Measurements from ENCODE around the gene GYPB. TPM values are rescaled to one million over a fixed set of nuclear protein-coding genes. Genes with fewer than 3 reads are reported as not detected.
A peak's percentile ranks its signal among the peaks of the same experiment; 100 is the strongest.
"Not testable (repeated sequence)": the region's sequence is repeated elsewhere in the genome, so short reads cannot be mapped to it uniquely, and the experiment has no call there.

GYPB gene
- total RNA-seq, 2 donors from 2014 or later: not detected

- H3K9me3 Mint-ChIP-seq; H3K4me3 Mint-ChIP-seq; DNase-seq (ENCODE audit: low spot score); H3K27me3 Mint-ChIP-seq; H3K4me1 Mint-ChIP-seq (ENCODE audit: low read depth in 2 of 2); H3K27ac Mint-ChIP-seq; H3K36me3 Mint-ChIP-seq; ATAC-seq: not testable (repeated sequence)
Observed at GRCh38 chr4:144024399-144025053, 5.3 kb upstream of the GYPB start.

- not testable (repeated sequence) for H3K9me3 Mint-ChIP-seq; DNase-seq (ENCODE audit: low spot score); H3K4me3 Mint-ChIP-seq; H3K36me3 Mint-ChIP-seq; H3K27ac Mint-ChIP-seq; H3K4me1 Mint-ChIP-seq (ENCODE audit: low read depth in 2 of 2); H3K27me3 Mint-ChIP-seq; ATAC-seq
Observed at GRCh38 chr4:144022772-144023400, 3.7 kb upstream of the GYPB start.

GRCh38 chr4:144021336-144021990, 2.3 kb upstream of the GYPB start:
- not testable (repeated sequence) for H3K36me3 Mint-ChIP-seq; H3K4me1 Mint-ChIP-seq (ENCODE audit: low read depth in 2 of 2); H3K27me3 Mint-ChIP-seq; H3K4me3 Mint-ChIP-seq; DNase-seq (ENCODE audit: low spot score); H3K9me3 Mint-ChIP-seq; ATAC-seq; H3K27ac Mint-ChIP-seq

GRCh38 chr4:144018223-144019000, 768 bp downstream of the GYPB start:
- not testable (repeated sequence) for H3K27me3 Mint-ChIP-seq; H3K36me3 Mint-ChIP-seq; H3K9me3 Mint-ChIP-seq; H3K27ac Mint-ChIP-seq; ATAC-seq; H3K4me1 Mint-ChIP-seq (ENCODE audit: low read depth in 2 of 2); H3K4me3 Mint-ChIP-seq; DNase-seq (ENCODE audit: low spot score)

DNA sequence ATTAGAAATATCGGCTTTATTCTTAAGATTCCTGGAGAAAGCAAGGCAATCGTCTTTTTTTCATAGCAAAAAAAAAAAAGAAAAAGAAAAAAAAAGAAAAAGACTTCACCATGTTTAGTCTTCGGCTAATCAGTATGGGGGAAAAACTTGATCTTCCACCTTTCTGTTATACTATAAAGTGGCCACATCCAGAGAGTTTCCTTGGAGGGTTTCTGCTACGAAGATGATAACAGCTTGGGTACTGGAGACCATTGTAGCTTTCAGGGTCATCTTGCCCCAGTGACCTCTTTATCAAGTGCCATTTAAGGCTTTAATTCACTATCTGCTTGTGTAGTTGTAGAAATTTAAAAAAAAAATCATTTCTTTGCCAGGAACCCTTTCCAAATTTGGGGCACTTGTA, 1.9 kb downstream of the GYPB start:
- H3K27me3 Mint-ChIP-seq; H3K36me3 Mint-ChIP-seq; H3K27ac Mint-ChIP-seq; H3K9me3 Mint-ChIP-seq; H3K4me3 Mint-ChIP-seq; DNase-seq (ENCODE audit: low spot score); H3K4me1 Mint-ChIP-seq (ENCODE audit: low read depth in 2 of 2); ATAC-seq: not testable (repeated sequence)

GRCh38 chr4:144016057-144016605, 3.0 kb downstream of the GYPB start:
- H3K27me3 Mint-ChIP-seq; H3K27ac Mint-ChIP-seq; ATAC-seq; H3K4me3 Mint-ChIP-seq; DNase-seq (ENCODE audit: low spot score); H3K4me1 Mint-ChIP-seq (ENCODE audit: low read depth in 2 of 2); H3K36me3 Mint-ChIP-seq; H3K9me3 Mint-ChIP-seq: not testable (repeated sequence)

DNA sequence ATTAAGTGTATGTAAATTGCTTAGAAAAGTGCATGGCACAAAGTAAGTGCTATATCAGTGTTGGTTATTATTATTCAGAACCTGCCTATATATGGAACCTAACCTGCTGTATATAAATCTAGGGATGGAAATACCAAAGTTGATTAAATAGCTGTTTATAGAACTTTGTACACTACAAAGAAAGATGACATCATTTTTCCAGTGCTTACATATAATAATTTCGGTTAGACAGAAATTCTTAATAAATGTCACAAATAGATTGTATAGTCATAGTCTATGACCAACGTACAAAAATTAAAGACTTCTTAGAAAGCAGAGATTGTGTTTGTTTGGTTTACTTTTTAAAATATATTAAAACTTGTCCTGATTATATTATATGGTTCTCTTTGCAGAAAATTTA, 4.4 kb downstream of the GYPB start:
- Mint-ChIP-seq H3K9me3 (no peaks in the 10 kb centered on the region), H3K4me1 (ENCODE audit: low read depth in 2 of 2) (no peaks in the 10 kb centered on the region), H3K36me3 (no peaks in the 10 kb centered on the region), H3K27ac (no peak overlapping the region), H3K27me3 (peaks cover 0 to under 1% of the 10 kb centered on the region in 2 donors), H3K4me3 (no peak overlapping the region)
- DNase-seq (ENCODE audit: low spot score) (no peak), ATAC-seq (no peak)

DNA sequence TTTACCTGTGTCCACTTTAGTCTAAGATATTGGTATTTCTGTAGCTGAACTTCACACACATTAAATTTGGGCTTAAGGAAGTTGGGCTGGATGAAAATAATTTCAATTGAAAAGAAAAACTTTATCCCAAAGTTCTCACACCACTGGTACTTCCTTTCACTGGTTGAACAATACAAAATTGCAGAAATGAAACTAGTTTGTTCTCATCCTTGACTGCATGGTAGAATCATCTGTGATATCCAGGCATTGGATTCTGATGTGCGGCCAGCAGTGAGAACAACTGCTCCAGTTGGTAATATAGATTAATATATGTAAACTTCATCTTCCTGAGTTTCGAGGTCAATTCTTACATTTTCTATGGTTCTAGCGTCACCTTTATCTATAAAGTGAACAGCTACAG, 10.6 kb downstream of the GYPB start:
- not testable (repeated sequence) for H3K27me3 Mint-ChIP-seq; H3K36me3 Mint-ChIP-seq; H3K4me3 Mint-ChIP-seq; H3K4me1 Mint-ChIP-seq (ENCODE audit: low read depth in 2 of 2); H3K9me3 Mint-ChIP-seq; H3K27ac Mint-ChIP-seq; DNase-seq (ENCODE audit: low spot score); ATAC-seq

GRCh38 chr4:144007960-144008359, 11.2 kb downstream of the GYPB start:
- not testable (repeated sequence) for H3K4me3 Mint-ChIP-seq; H3K9me3 Mint-ChIP-seq; H3K4me1 Mint-ChIP-seq (ENCODE audit: low read depth in 2 of 2); DNase-seq (ENCODE audit: low spot score); H3K36me3 Mint-ChIP-seq; H3K27ac Mint-ChIP-seq; ATAC-seq; H3K27me3 Mint-ChIP-seq

DNA sequence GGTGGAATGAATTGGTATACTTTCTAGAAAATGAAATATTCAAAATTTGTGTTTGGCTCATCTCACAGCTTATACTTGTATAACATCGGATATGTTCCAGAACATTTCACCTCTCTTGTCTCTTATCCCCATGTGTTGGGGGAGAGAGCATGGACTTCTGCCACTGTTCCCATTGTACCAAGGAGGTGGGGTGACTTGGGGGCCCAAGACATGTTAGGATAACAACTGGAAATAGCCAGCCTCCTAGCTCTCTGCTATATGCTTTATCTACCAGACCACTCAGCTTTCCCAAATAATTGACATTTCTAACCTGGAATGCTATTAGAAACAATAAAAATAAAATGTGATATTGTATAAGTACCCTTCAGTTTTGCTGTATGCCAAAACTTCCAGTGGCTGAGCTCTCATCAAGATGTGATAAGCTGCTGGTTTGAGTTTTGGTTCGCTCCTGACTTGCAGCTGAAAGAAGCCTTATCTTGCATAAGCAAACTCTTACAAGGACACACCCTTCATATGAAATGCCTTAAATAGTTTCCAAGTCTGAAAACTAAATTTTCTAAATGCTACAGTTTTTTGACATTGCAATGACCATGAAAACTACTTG, 12.9 kb downstream of the GYPB start:
- not testable (repeated sequence) for H3K27me3 Mint-ChIP-seq; H3K4me1 Mint-ChIP-seq (ENCODE audit: low read depth in 2 of 2); H3K9me3 Mint-ChIP-seq; DNase-seq (ENCODE audit: low spot score); H3K4me3 Mint-ChIP-seq; H3K36me3 Mint-ChIP-seq; H3K27ac Mint-ChIP-seq
- ATAC-seq: peak in 1 of 2 donors; percentile 57

GRCh38 chr4:144005558-144005953, 13.6 kb downstream of the GYPB start:
- DNase-seq (ENCODE audit: low spot score); H3K4me1 Mint-ChIP-seq (ENCODE audit: low read depth in 2 of 2); H3K9me3 Mint-ChIP-seq; H3K4me3 Mint-ChIP-seq; H3K27me3 Mint-ChIP-seq; H3K27ac Mint-ChIP-seq; H3K36me3 Mint-ChIP-seq: not testable (repeated sequence)
- peak in 1 of 2 donors; percentile 36 for ATAC-seq

- DNase-seq (ENCODE audit: low spot score); H3K36me3 Mint-ChIP-seq; ATAC-seq; H3K27me3 Mint-ChIP-seq; H3K9me3 Mint-ChIP-seq; H3K4me3 Mint-ChIP-seq; H3K27ac Mint-ChIP-seq; H3K4me1 Mint-ChIP-seq (ENCODE audit: low read depth in 2 of 2): not testable (repeated sequence)
Observed at GRCh38 chr4:144004868-144005557, 14.2 kb downstream of the GYPB start.

DNA sequence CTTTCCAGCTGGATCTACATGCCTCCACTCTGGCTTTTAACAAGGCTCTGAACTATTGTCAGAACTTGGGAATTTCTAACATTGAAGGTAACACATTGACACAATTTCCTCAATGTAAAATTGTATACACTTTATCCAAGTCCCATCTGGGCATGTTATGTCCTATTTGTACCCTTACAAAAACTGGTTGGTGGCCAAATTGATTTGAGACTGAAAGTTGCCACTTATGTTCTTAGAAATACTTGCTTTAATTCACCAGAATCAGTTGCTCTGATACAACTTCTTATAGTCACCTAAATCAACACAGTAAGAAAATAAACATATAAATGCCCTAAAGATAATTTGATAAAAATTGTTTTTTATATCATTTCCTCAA, 15.3 kb downstream of the GYPB start:
- ATAC-seq; H3K36me3 Mint-ChIP-seq; H3K4me3 Mint-ChIP-seq; H3K27me3 Mint-ChIP-seq; H3K27ac Mint-ChIP-seq; DNase-seq (ENCODE audit: low spot score); H3K9me3 Mint-ChIP-seq; H3K4me1 Mint-ChIP-seq (ENCODE audit: low read depth in 2 of 2): not testable (repeated sequence)

Data from natural killer cell treated with Interleukin-12 subunit alpha and Interleukin-12 subunit beta and Interleukin-15 and Interleukin-18, amount 100 ng/mL, for 72 hours (primary cell).